Measurements from ENCODE around the gene ELL2. TPM values are rescaled to one million over a fixed set of nuclear protein-coding genes. Genes with fewer than 3 reads are reported as not detected.

ELL2 gene
- polyA plus RNA-seq, 1 experiment: 58.9 TPM

GRCh38 chr5:95899006-95899405 is 62.6 kb downstream of the ELL2 start:
- POLR2A ChIA-PET: no interaction called here
- Histone ChIP-seq H3K36me3 (ENCODE audit: control insufficient read depth, insufficient read depth, low read length) (peaks cover 13% of the 10 kb centered on the region), H3K27me3 (ENCODE audit: control insufficient read depth, insufficient read depth, low read length) (no peaks in the 10 kb centered on the region), H3K4me3 (ENCODE audit: low read depth, low read length) (no peak overlapping the region)
- no peak for DNase-seq (ENCODE audit: low read depth)
- CTCF ChIA-PET: interaction anchor here (0.6 to 0.7 kb wide), 2 partner anchors 128 to 278 kb away, joined by 3 to 4 read pairs; no protein-coding TSS in a partner anchor
- TF ChIP-seq CTCF (IDR thresholded peaks at IDR 0.05; ENCODE audit: insufficient read depth, low read depth, low read length): no peak

GRCh38 chr5:95895771-95896170 is 65.9 kb downstream of the ELL2 start:
- H3K27me3 ChIP-seq (ENCODE audit: control insufficient read depth, insufficient read depth, low read length): no peaks in the 10 kb centered on the region
- no peak for DNase-seq (ENCODE audit: low read depth)
- CTCF ChIA-PET: no interaction called here
- no peak overlapping the region for H3K4me3 ChIP-seq (ENCODE audit: low read depth, low read length)
- POLR2A ChIA-PET: no interaction called here
- TF ChIP-seq CTCF (IDR thresholded peaks at IDR 0.05; ENCODE audit: insufficient read depth, low read depth, low read length): no peak
- H3K36me3 ChIP-seq (ENCODE audit: control insufficient read depth, insufficient read depth, low read length): peaks cover 22% of the 10 kb centered on the region

GRCh38 chr5:95895251-95895650 is 66.4 kb downstream of the ELL2 start:
- CTCF ChIA-PET: no interaction called here

GRCh38 chr5:95892784-95893354 is 68.8 kb downstream of the ELL2 start:
- peak; percentile 52 for TF ChIP-seq CTCF (IDR thresholded peaks at IDR 0.05; ENCODE audit: insufficient read depth, low read depth, low read length)
- ChIA-PET POLR2A (interaction anchor here (0.7 kb wide), 1 partner anchor 365 kb away, joined by 3 read pairs; no protein-coding TSS in a partner anchor), CTCF (interaction anchor here (0.6 to 3.4 kb wide), 7 partner anchors 11 to 443 kb away, joined by 3 to 10 read pairs (median 3); no protein-coding TSS in a partner anchor)
- DNase-seq (ENCODE audit: low read depth): no peak
- Histone ChIP-seq H3K27me3 (ENCODE audit: control insufficient read depth, insufficient read depth, low read length) (no peaks in the 10 kb centered on the region), H3K36me3 (ENCODE audit: control insufficient read depth, insufficient read depth, low read length) (peaks cover 21% of the 10 kb centered on the region), H3K4me3 (ENCODE audit: low read depth, low read length) (no peak overlapping the region)

More at GRCh38 chr5:95895251-95895650, 66.4 kb downstream of the ELL2 start:
- DNase-seq (ENCODE audit: low read depth): no peak
- POLR2A ChIA-PET: no interaction called here
- TF ChIP-seq CTCF (IDR thresholded peaks at IDR 0.05; ENCODE audit: insufficient read depth, low read depth, low read length): no peak
- H3K27me3 ChIP-seq (ENCODE audit: control insufficient read depth, insufficient read depth, low read length): no peaks in the 10 kb centered on the region
- peaks cover 24% of the 10 kb centered on the region for H3K36me3 ChIP-seq (ENCODE audit: control insufficient read depth, insufficient read depth, low read length)
- no peak overlapping the region for H3K4me3 ChIP-seq (ENCODE audit: low read depth, low read length)

- ChIA-PET POLR2A (interaction anchor here (0.6 kb wide), 1 partner anchor 151 kb away, joined by 3 read pairs; no protein-coding TSS in a partner anchor), CTCF (interaction anchor here (0.6 to 3.4 kb wide), 2 partner anchors 12 to 445 kb away, joined by 4 to 10 read pairs; no protein-coding TSS in a partner anchor)
- Histone ChIP-seq H3K36me3 (ENCODE audit: control insufficient read depth, insufficient read depth, low read length) (peaks cover 22% of the 10 kb centered on the region), H3K27me3 (ENCODE audit: control insufficient read depth, insufficient read depth, low read length) (no peaks in the 10 kb centered on the region), H3K4me3 (ENCODE audit: low read depth, low read length) (no peak overlapping the region)
- TF ChIP-seq CTCF (IDR thresholded peaks at IDR 0.05; ENCODE audit: insufficient read depth, low read depth, low read length): no peak
- no peak for DNase-seq (ENCODE audit: low read depth)
Observed at GRCh38 chr5:95891499-95891898, 70.2 kb downstream of the ELL2 start.

All from BJ (cell line).